Dermis microvascular lymphatic vessel endothelial cell (primary cell): ENCODE results near the gene C6orf62. TPM values are rescaled to one million over a fixed set of nuclear protein-coding genes. Genes with fewer than 3 reads are reported as not detected.
A peak's percentile ranks its signal among the peaks of the same experiment; 100 is the strongest.
"Not testable (repeated sequence)": the region's sequence is repeated elsewhere in the genome, so short reads cannot be mapped to it uniquely, and the experiment has no call there.

Experiments
- DNase-seq, 2 donors: peaks; one replicate each; pipeline versions ENCODE4 v3.0.0 to v3.0.0-alpha.2; 2010; ENCODE audit warnings: low read depth in 2 of 2
- total RNA-seq: library from RNA; depleted of rRNA; stranded (reverse); fragments of >200 nt; gene quantifications from 2 replicates; pipeline ENCODE4 v1.2.1, GENCODE V29; 2014

The C6orf62 gene
- total RNA-seq, 1 donor from 2014 or later = 104 TPM

GRCh38 chr6:24702720-24703282 lies 16.2 kb downstream of the C6orf62 start:
- DNase-seq = no peak

- no peak for DNase-seq
These were observed 19.2 kb downstream of the C6orf62 start for GRCh38 chr6:24699521-24700359.

DNA sequence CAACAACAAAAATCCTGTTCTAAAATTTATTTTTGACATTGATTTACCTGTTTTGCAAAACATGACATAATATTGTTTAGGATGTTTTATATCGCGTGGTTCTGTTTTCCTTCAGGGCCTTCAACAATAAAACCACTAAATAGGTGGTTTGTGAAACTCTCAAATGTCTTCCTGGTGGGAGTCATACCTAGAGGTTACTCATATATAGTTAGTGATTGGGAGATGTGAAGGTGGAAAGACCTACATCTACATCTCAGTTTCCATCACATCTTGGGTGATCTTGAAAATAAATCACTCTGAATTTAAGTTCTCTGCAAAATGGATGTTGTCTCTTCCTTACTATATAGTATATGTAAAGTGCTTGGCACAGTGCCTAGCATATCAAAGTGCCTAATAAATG lies 22.9 kb downstream of the C6orf62 start:
- no peak for DNase-seq

DNA sequence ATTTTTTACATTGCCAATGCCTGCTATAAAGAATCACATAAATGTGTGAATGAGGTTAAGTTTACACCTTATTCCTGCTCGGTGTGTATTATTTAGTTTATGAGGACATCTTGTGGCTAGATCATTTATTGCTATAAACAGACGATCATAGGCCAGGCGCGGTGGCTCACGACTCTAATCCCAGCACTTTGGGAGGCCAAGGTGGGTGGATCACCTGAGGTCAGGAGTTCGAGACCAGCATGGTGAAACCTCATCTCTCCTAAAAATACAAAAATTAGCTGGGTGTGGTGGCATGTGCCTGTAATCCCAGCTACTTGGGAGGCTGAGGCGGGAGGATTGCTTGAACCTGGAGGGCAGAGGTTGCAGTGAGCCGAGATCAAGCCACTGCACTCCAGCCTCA lies 23.3 kb downstream of the C6orf62 start:
- DNase-seq = peak; percentile 40 to 52

DNA sequence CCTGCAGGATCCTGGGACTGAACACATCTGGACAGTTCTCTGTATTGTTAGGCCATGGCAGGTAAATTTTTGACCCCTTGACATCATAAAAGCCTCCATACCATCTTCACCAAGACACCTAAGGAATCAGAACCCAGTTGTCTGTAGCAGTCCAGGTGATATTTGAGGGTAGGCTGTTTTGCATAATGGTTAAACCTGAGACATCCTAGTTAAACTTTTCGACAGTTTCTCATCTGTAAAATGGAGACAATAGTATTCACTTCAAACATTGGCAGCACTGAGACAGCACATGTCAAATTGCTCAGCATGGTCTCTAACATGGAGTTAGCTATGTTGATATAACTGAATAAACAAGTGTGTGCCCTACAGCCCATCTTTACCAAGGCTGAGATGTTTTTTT lies 24.8 kb downstream of the C6orf62 start:
- DNase-seq = no peak

GRCh38 chr6:24692848-24693592 lies 25.9 kb downstream of the C6orf62 start:
- no peak for DNase-seq

DNA sequence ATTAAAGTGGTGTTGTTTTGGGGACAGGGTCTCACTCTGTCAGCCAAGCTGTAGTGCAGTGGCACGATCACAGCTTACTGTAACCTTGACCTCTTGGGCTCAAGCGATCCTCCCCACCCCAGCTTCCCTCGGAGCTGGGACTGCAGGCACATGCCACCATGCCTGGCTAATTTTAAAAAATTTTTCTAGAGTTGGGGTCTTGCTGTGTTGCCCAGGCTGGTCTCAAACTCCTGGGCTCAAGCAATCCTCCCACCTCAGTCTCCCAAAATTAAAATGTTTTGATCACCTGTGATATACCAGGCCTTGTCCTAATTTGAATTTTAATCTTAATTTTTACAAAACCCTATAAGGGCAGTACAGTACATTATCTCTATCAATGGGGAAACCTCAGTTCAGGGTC lies 26.5 kb downstream of the C6orf62 start:
- DNase-seq = no peak

- DNase-seq = no peak
These were observed 27.0 kb downstream of the C6orf62 start for GRCh38 chr6:24692003-24692402.

DNA sequence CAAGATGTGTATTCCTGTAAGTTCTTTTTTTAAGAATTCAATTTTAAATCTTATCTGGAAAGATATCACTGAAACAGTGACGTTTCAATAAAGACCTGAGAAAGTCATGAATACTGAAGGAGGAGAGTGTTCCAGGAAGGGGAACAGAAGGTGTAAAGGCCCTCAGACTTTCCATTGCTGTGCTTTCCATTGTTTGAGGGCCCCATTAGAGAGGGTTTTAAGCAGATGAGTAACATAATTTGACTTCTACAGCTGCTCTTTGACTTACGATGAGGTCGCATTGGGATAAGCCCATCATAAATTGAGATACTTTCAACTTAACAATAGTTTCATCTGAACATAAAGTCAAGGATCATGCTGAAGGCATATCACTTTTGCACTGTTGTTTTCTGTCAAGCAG lies 27.4 kb downstream of the C6orf62 start:
- no peak for DNase-seq

- DNase-seq = no peak
These were observed 28.4 kb downstream of the C6orf62 start for GRCh38 chr6:24690593-24690992.

- no peak for DNase-seq
These were observed 29.0 kb downstream of the C6orf62 start for GRCh38 chr6:24689964-24690363.

DNA sequence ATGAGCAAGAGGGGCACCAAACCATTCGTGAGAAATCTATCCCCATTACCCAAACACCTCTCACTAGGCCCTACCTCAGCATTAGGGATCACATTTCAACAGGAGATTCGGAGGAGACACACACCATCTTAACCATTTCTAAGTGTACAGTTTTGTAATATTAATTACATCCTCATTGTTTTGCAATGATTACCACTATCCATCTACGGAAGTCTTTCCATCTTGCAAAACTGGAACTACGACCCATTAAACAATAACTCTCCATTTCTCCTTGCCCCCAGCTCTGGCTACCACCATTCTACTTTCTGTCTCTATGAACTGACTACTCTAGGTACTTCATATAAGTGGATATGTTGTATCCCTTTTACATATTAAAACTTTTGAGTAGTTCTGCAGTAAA lies 32.0 kb downstream of the C6orf62 start:
- no peak for DNase-seq

DNA sequence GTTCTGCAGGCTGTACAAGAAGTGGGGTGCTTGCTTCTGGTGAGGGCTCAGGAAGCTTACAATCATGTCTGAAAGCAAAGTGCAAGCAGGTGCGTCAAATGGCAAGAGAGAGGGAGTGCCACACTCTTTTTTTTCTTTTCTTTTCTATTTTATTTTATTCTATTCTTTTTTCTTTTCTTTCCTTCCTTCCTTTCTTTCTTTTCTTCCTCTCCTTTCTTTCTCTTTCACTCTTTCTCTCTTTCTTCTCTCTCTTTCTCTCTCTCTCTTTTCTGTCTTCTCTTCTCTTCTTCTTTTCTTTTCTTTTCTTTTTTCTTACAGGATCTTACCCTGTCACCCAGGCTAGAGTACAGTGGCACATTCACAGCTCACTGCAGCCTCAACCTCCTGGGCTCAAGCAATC lies 32.5 kb downstream of the C6orf62 start:
- no peak for DNase-seq

DNA sequence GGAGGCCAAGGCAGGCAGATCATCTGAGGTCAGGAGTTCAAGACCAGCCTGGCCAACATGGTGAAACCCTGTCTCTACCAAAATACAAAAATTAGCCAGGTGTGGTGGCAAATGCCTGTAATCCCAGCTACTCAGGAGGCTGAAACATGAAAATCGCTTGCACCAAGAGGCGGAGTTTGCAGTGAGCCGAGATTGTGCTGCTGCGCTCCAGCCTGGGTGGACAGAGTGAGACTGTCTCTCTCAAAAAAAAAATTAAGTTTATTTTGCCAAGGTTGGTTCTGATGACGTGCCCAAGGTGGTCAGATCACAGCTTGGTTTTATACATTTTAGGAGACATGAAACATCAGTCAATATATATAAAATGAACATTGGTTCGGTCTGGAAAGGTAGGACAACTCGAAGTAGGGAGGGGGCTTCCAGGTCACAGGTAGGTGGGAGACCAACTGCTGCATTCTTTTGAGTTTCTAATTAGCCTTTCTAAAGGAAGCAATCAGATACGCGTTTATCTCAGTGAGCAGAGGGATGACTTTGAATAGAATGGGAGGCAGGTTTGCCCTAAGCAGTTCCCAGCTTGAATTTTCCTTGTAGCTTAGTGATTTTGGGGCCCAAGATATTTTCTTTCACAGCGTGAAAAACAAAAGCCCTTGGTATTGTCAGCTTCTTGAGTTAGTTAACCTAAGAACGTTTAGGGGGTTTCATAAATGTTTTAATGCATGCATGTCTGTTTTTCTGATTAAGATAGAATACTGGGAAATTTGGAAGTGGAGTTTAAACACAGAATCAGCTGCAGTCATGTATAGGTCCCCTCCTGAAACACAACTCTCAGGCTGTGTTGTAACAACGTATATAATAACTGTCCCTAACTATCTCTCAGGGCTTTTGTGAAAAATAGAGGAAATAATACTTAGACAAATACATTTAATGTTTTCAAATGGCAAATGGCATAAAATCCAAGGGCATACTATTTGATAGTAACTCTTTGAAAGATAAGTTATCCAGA lies 35.4 kb downstream of the C6orf62 start:
- no peak for DNase-seq

- no peak for DNase-seq
These were observed 38.4 kb downstream of the C6orf62 start for GRCh38 chr6:24680582-24680981.

GRCh38 chr6:24678792-24679352 lies 40.1 kb downstream of the C6orf62 start:
- DNase-seq = not testable (repeated sequence)

GRCh38 chr6:24673625-24674024 lies 45.3 kb downstream of the C6orf62 start:
- DNase-seq = no peak

- DNase-seq = no peak
These were observed 46.3 kb downstream of the C6orf62 start for GRCh38 chr6:24672620-24673182.

GRCh38 chr6:24671077-24671476 lies 47.9 kb downstream of the C6orf62 start:
- DNase-seq = not testable (repeated sequence)

DNA sequence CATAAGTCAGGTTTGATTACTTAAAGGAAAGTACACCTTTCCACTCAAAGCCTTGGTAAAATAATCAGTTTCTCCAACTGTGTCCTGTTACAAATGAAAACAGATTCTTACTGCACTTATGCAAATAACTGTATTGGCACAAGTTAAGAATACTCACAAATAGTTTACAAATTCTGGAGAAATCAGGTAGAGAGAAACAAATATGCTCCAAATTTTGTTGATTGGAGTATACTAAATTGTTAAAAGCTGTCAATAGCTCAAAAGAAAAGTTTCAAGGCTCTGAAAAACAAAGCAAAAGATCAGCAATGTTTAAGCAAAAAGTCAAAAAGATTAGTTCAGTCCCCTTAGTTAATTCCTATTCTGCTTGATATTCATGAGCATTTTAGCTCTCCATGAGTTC lies 48.5 kb downstream of the C6orf62 start:
- not testable (repeated sequence) for DNase-seq

DNA sequence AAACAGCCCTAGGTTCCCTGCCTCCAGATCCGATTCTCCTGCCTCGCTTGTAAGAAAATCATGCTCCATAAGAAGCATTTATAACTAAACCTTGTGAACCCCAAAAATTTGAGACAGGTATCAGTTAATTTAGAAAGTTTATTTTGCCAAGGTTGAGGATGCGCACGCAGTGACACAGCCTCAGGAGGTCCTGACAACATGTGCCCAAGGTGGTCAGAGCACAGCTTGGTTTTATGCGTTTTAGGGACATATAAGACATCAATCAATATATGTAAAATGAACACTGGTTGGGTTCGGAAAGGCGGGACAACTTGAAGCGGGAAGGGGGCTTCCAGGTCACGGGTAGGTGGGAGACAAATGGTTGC lies 50.0 kb downstream of the C6orf62 start:
- no peak for DNase-seq
